Measurements from ENCODE around the gene SPAG16.

SPAG16 gene

GRCh38 chr2:213249502-213249901, 34.8 kb upstream of the SPAG16 start:
- Histone ChIP-seq H3K9me3 (ENCODE audit: low read length) (no peaks in the 10 kb centered on the region), H2AFZ (ENCODE audit: low read length) (no peak overlapping the region), H3K27ac (ENCODE audit: low read depth, low read length, poor library complexity, severe bottlenecking) (peak overlapping the region; percentile 54), H4K20me1 (ENCODE audit: insufficient read depth, low read length) (no peaks in the 10 kb centered on the region), H3K9me2 (ENCODE audit: low read depth, low read length) (no peaks in the 10 kb centered on the region), H3K36me3 (ENCODE audit: insufficient read depth, low read length) (no peaks in the 10 kb centered on the region), H3F3A (ENCODE audit: insufficient read depth, low read length) (no peaks in the 10 kb centered on the region), H3K27me3 (ENCODE audit: insufficient read depth, low read length) (no peaks in the 10 kb centered on the region), H3K4me1 (ENCODE audit: insufficient read depth, low read length, severe bottlenecking) (peaks cover 57% of the 10 kb centered on the region), H3K4me3 (ENCODE audit: low read depth, low read length, poor library complexity, severe bottlenecking) (no peak overlapping the region), H3K9ac (ENCODE audit: low read length) (no peak overlapping the region), H3K4me2 (ENCODE audit: low read length) (no peak overlapping the region), H3K79me2 (ENCODE audit: insufficient read depth, low read length) (no peaks in the 10 kb centered on the region)
- TF ChIP-seq CTCF (IDR thresholded peaks at IDR 0.05; ENCODE audit: low read length) (no peak), EZH2 (IDR thresholded peaks at IDR 0.05; ENCODE audit: borderline replicate concordance, low read length) (no peak)

- Histone ChIP-seq H3K9me2 (ENCODE audit: low read depth, low read length) (no peaks in the 10 kb centered on the region), H3K4me2 (ENCODE audit: low read length) (no peak overlapping the region), H3K27ac (ENCODE audit: low read depth, low read length, poor library complexity, severe bottlenecking) (no peak overlapping the region), H3K36me3 (ENCODE audit: insufficient read depth, low read length) (no peaks in the 10 kb centered on the region), H3K27me3 (ENCODE audit: insufficient read depth, low read length) (no peaks in the 10 kb centered on the region), H4K20me1 (ENCODE audit: insufficient read depth, low read length) (no peaks in the 10 kb centered on the region), H3K4me3 (ENCODE audit: low read depth, low read length, poor library complexity, severe bottlenecking) (no peak overlapping the region), H3K9me3 (ENCODE audit: low read length) (no peaks in the 10 kb centered on the region), H3K4me1 (ENCODE audit: insufficient read depth, low read length, severe bottlenecking) (peaks cover 36% of the 10 kb centered on the region), H3K9ac (ENCODE audit: low read length) (no peak overlapping the region), H3K79me2 (ENCODE audit: insufficient read depth, low read length) (no peaks in the 10 kb centered on the region), H2AFZ (ENCODE audit: low read length) (no peak overlapping the region), H3F3A (ENCODE audit: insufficient read depth, low read length) (no peaks in the 10 kb centered on the region)
- peak; percentile 48 for TF ChIP-seq CTCF (IDR thresholded peaks at IDR 0.05; ENCODE audit: low read length)
- no peak for TF ChIP-seq EZH2 (IDR thresholded peaks at IDR 0.05; ENCODE audit: borderline replicate concordance, low read length)
Observed at GRCh38 chr2:213251618-213252017, 32.6 kb upstream of the SPAG16 start.

GRCh38 chr2:213252206-213252605, 32.1 kb upstream of the SPAG16 start:
- Histone ChIP-seq H3F3A (ENCODE audit: insufficient read depth, low read length) (no peaks in the 10 kb centered on the region), H3K4me3 (ENCODE audit: low read depth, low read length, poor library complexity, severe bottlenecking) (no peak overlapping the region), H3K4me2 (ENCODE audit: low read length) (no peak overlapping the region), H3K27me3 (ENCODE audit: insufficient read depth, low read length) (no peaks in the 10 kb centered on the region), H2AFZ (ENCODE audit: low read length) (no peak overlapping the region), H3K9me3 (ENCODE audit: low read length) (no peaks in the 10 kb centered on the region), H3K27ac (ENCODE audit: low read depth, low read length, poor library complexity, severe bottlenecking) (no peak overlapping the region), H3K36me3 (ENCODE audit: insufficient read depth, low read length) (no peaks in the 10 kb centered on the region), H3K9ac (ENCODE audit: low read length) (no peak overlapping the region), H4K20me1 (ENCODE audit: insufficient read depth, low read length) (no peaks in the 10 kb centered on the region), H3K9me2 (ENCODE audit: low read depth, low read length) (no peaks in the 10 kb centered on the region), H3K79me2 (ENCODE audit: insufficient read depth, low read length) (no peaks in the 10 kb centered on the region), H3K4me1 (ENCODE audit: insufficient read depth, low read length, severe bottlenecking) (peaks cover 30% of the 10 kb centered on the region)
- TF ChIP-seq CTCF (IDR thresholded peaks at IDR 0.05; ENCODE audit: low read length) (no peak), EZH2 (IDR thresholded peaks at IDR 0.05; ENCODE audit: borderline replicate concordance, low read length) (no peak)

All from OCI-LY1 (cell line).